ENCODE data around the gene ISCU.

GRCh38 chr12:108610856-108611605, 48.6 kb downstream of the ISCU start:
- TF ChIP-seq MAX (IDR thresholded peaks at IDR 0.05) (no peak), TAF1 (IDR thresholded peaks at IDR 0.05; ENCODE audit: low read depth) (no peak), RAD21 (IDR thresholded peaks at IDR 0.05; ENCODE audit: low read depth) (no peak), EP300 (IDR thresholded peaks at IDR 0.05; ENCODE audit: borderline replicate concordance) (no peak), TEAD4 (IDR thresholded peaks at IDR 0.05) (no peak), REST (IDR thresholded peaks at IDR 0.05; ENCODE audit: low read depth) (no peak), NFIC (IDR thresholded peaks at IDR 0.05) (no peak), USF1 (IDR thresholded peaks at IDR 0.05) (no peak), ZBTB7A (IDR thresholded peaks at IDR 0.05; ENCODE audit: low read depth) (no peak), TCF12 (IDR thresholded peaks at IDR 0.05; ENCODE audit: low read depth) (no peak), FOXM1 (IDR thresholded peaks at IDR 0.05; ENCODE audit: borderline replicate concordance, low read depth) (no peak), EGR1 (IDR thresholded peaks at IDR 0.05) (no peak), YY1 (IDR thresholded peaks at IDR 0.05; ENCODE audit: low read depth) (no peak), CEBPB (IDR thresholded peaks at IDR 0.05) (no peak)

Measured in Ishikawa (cell line).